Ovary (tissue), 3 donors: ENCODE data around the gene SBNO1.

Source experiments
- CTCF ChIP-seq, 3 donors: fragments of 450-650 bp in 2 of 3; fragments of 200-600 bp in 1 of 3; IDR thresholded peaks; one replicate each; pipeline versions ENCODE4 v1.5.1 to v1.8.0; 2016 to 2022; ENCODE audit warnings: antibody characterized with exemption in 3 of 3, mild to moderate bottlenecking in 1 of 3
- POLR2A ChIP-seq: fragments of 450-650 bp; IDR thresholded peaks from one replicate; pipeline ENCODE4 v1.6.1; 2017; ENCODE audit warnings: antibody characterized with exemption, mild to moderate bottlenecking, moderate library complexity
- donor health status: DM: no; HTN: no; CAD: no.

DNA sequence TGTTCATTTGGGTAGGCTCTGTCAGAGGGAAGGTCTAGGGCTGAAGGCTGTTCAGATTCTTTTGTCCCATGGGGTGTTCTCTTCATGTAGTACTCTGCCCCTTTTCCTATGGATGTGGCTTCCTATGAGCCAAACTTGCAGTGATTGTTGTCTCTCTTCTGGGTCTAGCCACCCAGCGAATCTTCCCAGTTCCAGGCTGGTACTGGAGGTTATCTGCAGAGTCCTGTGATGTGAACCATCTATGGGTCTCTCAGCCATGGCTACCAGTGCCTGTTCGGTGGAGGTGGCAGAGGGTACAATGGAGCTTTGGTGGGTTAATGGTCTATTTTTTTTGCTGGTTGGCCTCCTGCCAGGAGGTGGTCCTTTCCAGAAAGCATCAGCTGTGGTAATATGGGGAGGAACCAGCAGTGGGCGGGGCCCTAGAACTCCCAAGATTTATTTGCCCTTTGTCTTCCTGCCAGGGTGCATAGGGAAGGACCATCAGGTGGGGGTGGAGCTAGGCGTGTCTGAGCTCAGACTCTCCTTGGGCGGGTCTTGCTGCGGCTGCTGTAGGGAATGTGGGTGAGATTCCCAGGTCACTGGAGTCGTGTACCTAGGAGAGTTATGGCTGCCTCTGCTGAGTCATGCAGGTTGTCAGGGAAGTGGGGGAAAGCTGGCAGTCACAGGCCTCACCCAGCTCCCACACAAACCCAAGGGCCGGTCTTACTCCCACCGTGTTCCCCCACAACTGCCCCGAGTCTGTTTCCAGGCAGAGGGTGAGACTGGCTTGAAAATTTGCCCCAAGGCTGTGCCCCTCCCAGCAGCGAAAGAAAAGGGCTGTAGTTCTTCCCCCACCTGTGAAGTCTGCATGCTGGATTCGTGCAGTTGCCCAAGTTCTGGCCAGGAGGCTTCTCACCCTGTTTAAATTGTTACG, 113.9 kb downstream of the SBNO1 start:
- no peak for TF ChIP-seq CTCF (IDR thresholded peaks at IDR 0.05)
- no peak for TF ChIP-seq POLR2A
